Gastrocnemius medialis (tissue), 4 donors: Measurements from ENCODE around the gene AGR2.

Source experiments
- POLR2A ChIP-seq, 2 donors: fragments of 450-650 bp; IDR thresholded peaks; one replicate each; pipeline ENCODE4 v1.6.1; 2017; ENCODE audit warnings: antibody characterized with exemption in 2 of 2, mild to moderate bottlenecking in 2 of 2, moderate library complexity in 2 of 2
- TF ChIP-seq, protein P1 (sequence below), 5 experiments: fragments of 450-650 bp in 3 of 5; fragments of 200-600 bp in 2 of 5; sonication (generic) in 2 of 5; IDR thresholded peaks in 4 of 5; conservative IDR thresholded peaks in 1 of 5; 1 replicate in 4 of 5; 2 replicates in 1 of 5; pipeline ENCODE4 v1.5.1; 2016 to 2019; ENCODE audit warnings: antibody characterized with exemption in 5 of 5, mild to moderate bottlenecking in 3 of 5, moderate library complexity in 3 of 5

DNA sequence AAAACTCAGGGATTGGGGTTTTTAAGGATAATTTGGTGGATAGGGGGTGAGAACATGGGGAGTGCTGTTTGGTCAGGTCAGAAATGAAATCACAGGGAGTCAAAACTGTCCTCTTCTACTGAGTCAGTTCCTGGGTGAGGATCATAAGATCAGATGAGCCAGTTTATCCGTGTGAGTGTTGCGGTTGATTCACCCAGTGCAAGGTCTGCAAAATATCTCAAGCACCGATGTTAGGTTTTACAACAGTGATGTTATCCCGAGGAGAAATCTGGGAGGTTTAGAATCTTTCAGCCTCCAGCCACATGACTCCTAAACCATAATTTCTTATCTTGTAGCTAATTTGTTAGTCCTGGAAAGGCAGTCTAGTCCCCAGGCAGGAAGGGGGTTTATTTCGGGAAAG is 31.7 kb upstream of the AGR2 start:
- TF ChIP-seq, protein P1, sequence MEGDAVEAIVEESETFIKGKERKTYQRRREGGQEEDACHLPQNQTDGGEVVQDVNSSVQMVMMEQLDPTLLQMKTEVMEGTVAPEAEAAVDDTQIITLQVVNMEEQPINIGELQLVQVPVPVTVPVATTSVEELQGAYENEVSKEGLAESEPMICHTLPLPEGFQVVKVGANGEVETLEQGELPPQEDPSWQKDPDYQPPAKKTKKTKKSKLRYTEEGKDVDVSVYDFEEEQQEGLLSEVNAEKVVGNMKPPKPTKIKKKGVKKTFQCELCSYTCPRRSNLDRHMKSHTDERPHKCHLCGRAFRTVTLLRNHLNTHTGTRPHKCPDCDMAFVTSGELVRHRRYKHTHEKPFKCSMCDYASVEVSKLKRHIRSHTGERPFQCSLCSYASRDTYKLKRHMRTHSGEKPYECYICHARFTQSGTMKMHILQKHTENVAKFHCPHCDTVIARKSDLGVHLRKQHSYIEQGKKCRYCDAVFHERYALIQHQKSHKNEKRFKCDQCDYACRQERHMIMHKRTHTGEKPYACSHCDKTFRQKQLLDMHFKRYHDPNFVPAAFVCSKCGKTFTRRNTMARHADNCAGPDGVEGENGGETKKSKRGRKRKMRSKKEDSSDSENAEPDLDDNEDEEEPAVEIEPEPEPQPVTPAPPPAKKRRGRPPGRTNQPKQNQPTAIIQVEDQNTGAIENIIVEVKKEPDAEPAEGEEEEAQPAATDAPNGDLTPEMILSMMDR (IDR thresholded peaks at IDR 0.05 in 4 of 5, conservative IDR thresholded peaks at IDR 0.05 in 1 of 5): no peak
- TF ChIP-seq POLR2A (IDR thresholded peaks at IDR 0.05): no peak
